Thymus (tissue), 11 donors: Measurements from ENCODE around the gene TERF2IP. TPM values are rescaled to one million over a fixed set of nuclear protein-coding genes. Genes with fewer than 3 reads are reported as not detected.

Experiments used
- DNase-seq, 9 donors: peaks; one replicate each; pipeline ENCODE4 v3.0.0-alpha.2; 2013; ENCODE audit warnings: low spot score in 9 of 9, low read depth in 6 of 9, missing footprints in 1 of 9
- H3K27ac ChIP-seq, 2 donors: one replicate each; pipeline ENCODE4 v1.5.1; 2013; ENCODE audit warnings: control low read depth in 1 of 2, low read depth in 1 of 2, low read length in 1 of 2, mild to moderate bottlenecking in 1 of 2, moderate library complexity in 1 of 2
- H3K27me3 ChIP-seq, 2 donors: one replicate each; pipeline ENCODE4 v1.5.1; 2013; ENCODE audit warnings: low read length in 1 of 2; ENCODE audit not compliant: control insufficient read depth in 2 of 2, insufficient read depth in 1 of 2
- H3K36me3 ChIP-seq, 2 donors: one replicate each; pipeline ENCODE4 v1.5.1; 2013; ENCODE audit warnings: low read length in 1 of 2, mild to moderate bottlenecking in 1 of 2, moderate library complexity in 1 of 2; ENCODE audit not compliant: control insufficient read depth in 2 of 2, insufficient read depth in 2 of 2
- H3K4me1 ChIP-seq, 2 donors: one replicate each; pipeline ENCODE4 v1.5.1; 2013; ENCODE audit warnings: low read length in 2 of 2; ENCODE audit not compliant: control insufficient read depth in 2 of 2, insufficient read depth in 2 of 2
- H3K4me3 ChIP-seq, 2 donors: one replicate each; pipeline ENCODE4 v1.5.1; 2013; ENCODE audit warnings: low read length in 2 of 2, control low read depth in 1 of 2, mild to moderate bottlenecking in 1 of 2
- H3K9me3 ChIP-seq, 2 donors: one replicate each; pipeline ENCODE4 v1.5.1; 2013; ENCODE audit warnings: low read length in 1 of 2, mild to moderate bottlenecking in 1 of 2; ENCODE audit not compliant: control insufficient read depth in 2 of 2, insufficient read depth in 1 of 2
- WGBS: extraction: QIAGEN DNeasy Blood & Tissue Kit; methylation state at CpG from one replicate; pipeline ENCODE4 v1.1.7; 2013; 5-methylcytosine and 5-hydroxymethylcytosine counted together
- polyA plus RNA-seq: library from polyadenylated mRNA; stranded (reverse); fragments of 200-250 nt; gene quantifications from one replicate; pipeline ENCODE4 v1.2.3, GENCODE V29; 2013
- total RNA-seq: library from RNA; stranded (reverse); fragments of 120-200 nt; gene quantifications from one replicate; pipeline ENCODE4 v1.2.4, GENCODE V29; 2013
- donor health status: healthy.

TERF2IP gene
- total and polyA plus RNA-seq, 2 donors: 82.2 to 103 TPM

DNA sequence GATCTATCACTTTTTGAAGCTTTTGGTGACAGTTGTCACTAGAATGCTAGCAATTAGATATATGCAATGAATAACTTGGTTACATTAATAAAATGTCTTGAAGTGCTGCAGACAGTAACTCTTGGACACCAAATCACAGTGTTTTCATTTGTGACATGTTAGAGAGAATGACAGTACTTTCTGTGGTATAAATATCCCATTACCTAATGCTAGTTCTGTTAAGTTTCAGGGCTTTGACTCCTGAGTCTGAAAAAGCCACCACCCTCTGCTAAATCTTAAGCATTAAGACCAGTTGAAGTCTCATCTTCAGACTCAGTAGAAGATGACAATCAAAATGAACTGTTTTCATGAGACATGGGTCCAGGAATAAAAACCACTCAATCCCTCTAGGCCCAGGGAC lies 39.8 kb downstream of the TERF2IP start:
- H3K27me3 ChIP-seq: no peaks in the 10 kb centered on the region
- no peak overlapping the region for H3K27ac ChIP-seq
- H3K36me3 ChIP-seq: no peaks in the 10 kb centered on the region
- no peaks in the 10 kb centered on the region for H3K4me1 ChIP-seq
- H3K9me3 ChIP-seq: no peaks in the 10 kb centered on the region
- DNase-seq: no peak
- H3K4me3 ChIP-seq: no peak overlapping the region

DNA sequence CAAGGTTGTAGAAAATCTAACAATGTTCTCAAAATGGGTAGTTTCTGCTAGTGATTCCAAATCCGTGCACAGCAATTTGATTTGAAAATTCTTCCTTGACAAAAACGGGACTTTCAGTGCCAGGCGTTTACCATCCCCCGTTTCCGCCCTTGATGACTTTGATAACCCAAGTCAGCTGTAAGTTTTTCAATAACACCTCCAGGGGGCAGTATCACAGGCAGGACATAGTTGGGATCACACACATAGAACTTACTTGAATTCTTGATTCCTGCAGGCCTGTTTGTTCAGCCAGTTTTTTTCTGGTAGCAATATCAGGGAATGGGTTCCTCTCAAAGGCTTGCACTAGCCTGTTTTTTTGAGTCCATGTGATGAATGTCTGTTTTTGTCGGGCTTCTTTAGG lies 48.1 kb downstream of the TERF2IP start:
- no peaks in the 10 kb centered on the region for H3K27me3 ChIP-seq
- WGBS: 92% methylated on average over 6 of the region's 6 CpGs
- no peaks in the 10 kb centered on the region for H3K9me3 ChIP-seq
- no peaks in the 10 kb centered on the region for H3K36me3 ChIP-seq
- no peaks in the 10 kb centered on the region for H3K4me1 ChIP-seq
- H3K27ac ChIP-seq: no peak overlapping the region
- no peak overlapping the region for H3K4me3 ChIP-seq
- no peak for DNase-seq

DNA sequence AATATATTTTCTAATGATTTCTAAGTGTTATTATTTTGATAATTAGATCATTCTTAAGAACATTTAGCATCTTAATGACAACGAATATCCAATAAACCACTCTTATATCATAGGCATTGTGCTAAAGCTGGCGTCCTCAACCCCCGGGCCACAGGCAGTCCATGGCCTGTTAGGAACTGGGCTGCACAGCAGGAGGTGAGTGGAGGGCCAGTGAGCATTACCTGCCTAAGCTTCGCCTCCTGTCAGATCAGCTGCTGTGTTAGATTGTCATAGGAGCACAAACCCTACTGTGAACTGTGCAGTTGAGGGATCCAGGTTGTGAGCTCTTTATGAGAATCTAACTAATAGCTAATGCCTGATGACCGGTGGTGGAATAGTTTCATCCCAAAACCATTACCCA lies 50.0 kb downstream of the TERF2IP start:
- H3K27me3 ChIP-seq: no peaks in the 10 kb centered on the region
- 95% methylated on average over 5 of the region's 5 CpGs for WGBS
- no peaks in the 10 kb centered on the region for H3K36me3 ChIP-seq
- no peaks in the 10 kb centered on the region for H3K4me1 ChIP-seq
- no peak overlapping the region for H3K27ac ChIP-seq
- no peak for DNase-seq
- no peak overlapping the region for H3K4me3 ChIP-seq
- no peaks in the 10 kb centered on the region for H3K9me3 ChIP-seq

DNA sequence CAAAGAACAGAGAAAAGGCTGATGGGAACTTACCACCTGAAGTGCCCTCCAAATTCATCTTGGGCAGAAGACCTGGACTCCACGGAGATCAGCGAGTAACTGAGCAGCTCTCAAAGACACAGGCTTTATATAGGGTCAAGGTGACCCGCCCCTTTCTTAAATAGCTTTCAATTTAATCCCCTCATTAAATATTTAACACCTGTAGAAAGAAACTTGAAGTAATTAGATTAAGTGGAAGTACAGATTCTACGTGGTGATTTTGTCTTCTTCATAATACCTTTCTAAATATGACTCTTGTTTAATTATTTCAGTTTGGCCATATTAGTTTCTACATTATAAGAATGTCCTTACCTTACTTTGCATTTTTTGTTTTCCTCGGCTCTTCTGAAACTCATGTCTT lies 53.8 kb downstream of the TERF2IP start, which contains the start of gene DUXB:
TSS of gene DUXB (minus strand) at position 101 of the 400 bp plus-strand sequence. CDS start at position 58, 43 bp downstream.
- H3K27me3 ChIP-seq: no peaks in the 10 kb centered on the region
- no peak within 1 kb of the TSS for H3K27ac ChIP-seq
- H3K36me3 ChIP-seq: no peaks in the 10 kb centered on the region
- WGBS: 97% methylated on average over 5 of the region's 5 CpGs
- H3K4me3 ChIP-seq: no peak within 1 kb of the TSS
- no peaks in the 10 kb centered on the region for H3K9me3 ChIP-seq
- H3K4me1 ChIP-seq: no peaks in the 10 kb centered on the region
- DNase-seq: no peak

DNA sequence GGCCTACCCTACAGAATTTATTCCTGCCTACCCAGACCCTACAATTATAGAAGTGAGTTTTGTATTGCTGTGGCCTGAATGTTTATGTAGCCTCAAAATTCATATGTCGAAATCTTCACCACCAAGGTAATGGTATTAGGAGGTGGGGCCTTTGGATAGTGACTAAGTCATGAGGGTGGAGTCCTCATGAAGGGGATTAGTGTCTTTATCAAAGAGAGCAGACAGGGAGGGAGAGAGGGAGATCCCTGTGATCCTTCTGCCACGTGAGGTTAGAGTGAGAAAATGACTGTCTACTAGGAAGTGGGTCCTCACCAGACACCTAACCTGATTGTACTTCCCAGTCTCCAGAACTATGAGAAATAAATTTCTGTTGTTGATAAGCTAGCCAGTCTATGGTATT lies 54.7 kb downstream of the TERF2IP start:
- Histone ChIP-seq H3K4me3 (no peak overlapping the region), H3K27me3 (no peaks in the 10 kb centered on the region), H3K36me3 (no peaks in the 10 kb centered on the region), H3K9me3 (no peaks in the 10 kb centered on the region), H3K4me1 (no peaks in the 10 kb centered on the region), H3K27ac (no peak overlapping the region)
- WGBS: 93% methylated on average over 2 of the region's 2 CpGs
- no peak for DNase-seq

DNA sequence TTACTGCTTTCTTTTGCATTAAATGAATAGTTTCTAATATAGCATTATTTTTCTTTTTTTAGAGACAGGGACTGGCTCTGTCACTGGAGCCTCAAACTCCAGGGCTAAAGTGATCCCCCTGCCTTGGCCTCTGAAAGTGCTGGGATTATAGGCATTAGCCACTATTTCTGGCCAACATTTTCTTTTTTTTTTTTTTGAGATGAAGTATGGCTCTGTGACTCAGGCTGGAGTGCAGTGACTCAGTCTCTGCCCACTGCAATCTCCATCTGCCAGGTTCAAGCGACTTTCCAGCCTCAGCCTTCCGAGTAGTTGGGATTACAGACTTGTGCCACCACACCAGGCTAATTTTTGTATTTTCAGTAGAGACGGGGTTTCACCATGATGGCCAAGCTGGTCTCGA lies 55.7 kb downstream of the TERF2IP start:
- Histone ChIP-seq H3K27ac (no peak overlapping the region), H3K4me1 (no peaks in the 10 kb centered on the region), H3K4me3 (no peak overlapping the region), H3K27me3 (no peaks in the 10 kb centered on the region), H3K9me3 (no peaks in the 10 kb centered on the region), H3K36me3 (no peaks in the 10 kb centered on the region)
- 97% methylated on average over 4 of the region's 4 CpGs for WGBS
- DNase-seq: no peak

Other genes with a start within 250 kb of the TERF2IP start
- gene CFDP1, start 214.3 kb upstream of the TERF2IP start, total RNA-seq: 78.3 TPM
- 78.5 TPM for gene CFDP1, start 214.3 kb upstream of the TERF2IP start, polyA plus RNA-seq
- 18.8 TPM for gene TMEM170A, start 183.1 kb upstream of the TERF2IP start, total RNA-seq
- gene TMEM170A, start 183.1 kb upstream of the TERF2IP start, polyA plus RNA-seq: 11.1 TPM
- 0.09 TPM for gene CHST6, start 152.3 kb upstream of the TERF2IP start, total RNA-seq
- 0.87 TPM for gene CHST6, start 152.3 kb upstream of the TERF2IP start, polyA plus RNA-seq
- gene CHST5, start 111.7 kb upstream of the TERF2IP start, total RNA-seq: not detected
- 0.11 TPM for gene CHST5, start 111.7 kb upstream of the TERF2IP start, polyA plus RNA-seq
- gene TMEM231, start 91.5 kb upstream of the TERF2IP start, total RNA-seq: 2.2 TPM
- gene TMEM231, start 91.5 kb upstream of the TERF2IP start, polyA plus RNA-seq: 4.5 TPM
- 103 TPM for gene GABARAPL2, start 81.4 kb upstream of the TERF2IP start, total RNA-seq
- gene GABARAPL2, start 81.4 kb upstream of the TERF2IP start, polyA plus RNA-seq: 223 TPM
- gene ADAT1, start 24.5 kb upstream of the TERF2IP start, total RNA-seq: 23.2 TPM
- gene ADAT1, start 24.5 kb upstream of the TERF2IP start, polyA plus RNA-seq: 22.2 TPM
- 149 TPM for gene KARS1, start 108 bp upstream of the TERF2IP start, total RNA-seq
- 88.3 TPM for gene KARS1, start 108 bp upstream of the TERF2IP start, polyA plus RNA-seq
- not detected for gene CPHXL2, start 29.2 kb downstream of the TERF2IP start, total RNA-seq
- not detected for gene CPHXL2, start 29.2 kb downstream of the TERF2IP start, polyA plus RNA-seq
- not detected for gene DUXB, start 53.7 kb downstream of the TERF2IP start, total RNA-seq
- 0.14 TPM for gene DUXB, start 53.7 kb downstream of the TERF2IP start, polyA plus RNA-seq
- gene CPHXL, start 78.7 kb downstream of the TERF2IP start, total RNA-seq: not detected
- gene CPHXL, start 78.7 kb downstream of the TERF2IP start, polyA plus RNA-seq: 0.02 TPM